Right atrium auricular region (tissue), 2 donors: Measurements from ENCODE around the gene SPAG9. TPM values are rescaled to one million over a fixed set of nuclear protein-coding genes. Genes with fewer than 3 reads are reported as not detected.

Experiments
- DNase-seq: peaks from one replicate; pipeline ENCODE4 v3.0.0-alpha.2; 2019; ENCODE audit warnings: low spot score
- H3K27ac ChIP-seq, 2 donors: fragments of 200-600 bp; sonication (generic); 1 replicate in 1 of 2; 2 replicates in 1 of 2; pipeline ENCODE4 v1.5.1; 2016 to 2019
- H3K27me3 ChIP-seq, 2 donors: fragments of 200-600 bp; sonication (generic); one replicate each; pipeline versions ENCODE4 v1.5.1 to v1.6.0; 2017 to 2019
- H3K36me3 ChIP-seq: fragments of 200-600 bp; sonication (generic); one replicate; pipeline ENCODE4 v1.5.1; 2016
- H3K4me1 ChIP-seq, 2 donors: fragments of 200-600 bp; sonication (generic); one replicate each; pipeline versions ENCODE4 v1.5.1 to v1.6.0; 2017 to 2019
- H3K4me3 ChIP-seq, 2 donors: fragments of 200-600 bp; sonication (generic); 1 replicate in 1 of 2; 2 replicates in 1 of 2; pipeline ENCODE4 v1.5.1; 2017 to 2019; ENCODE audit warnings: mild to moderate bottlenecking in 1 of 2, moderate library complexity in 1 of 2
- H3K9me3 ChIP-seq, 2 donors: fragments of 200-600 bp; sonication (generic); one replicate each; pipeline ENCODE4 v1.5.1; 2019
- CTCF ChIP-seq, 2 donors: fragments of 200-600 bp; sonication (generic); IDR thresholded peaks; one replicate each; pipeline ENCODE4 v1.5.1; 2019; ENCODE audit warnings: antibody characterized with exemption in 2 of 2
- total RNA-seq, 2 donors: library from RNA; depleted of rRNA; stranded (reverse); fragments of >200 nt; gene quantifications; one replicate each; pipeline ENCODE4 v1.1.0, GENCODE V29; 2016

SPAG9 gene
- total RNA-seq, 2 donors from 2014 or later: 56.4 to 56.5 TPM

- no peak overlapping the region for H3K27ac ChIP-seq
- no peak overlapping the region for H3K4me3 ChIP-seq
- no peak for DNase-seq
- no peaks in the 10 kb centered on the region for H3K27me3 ChIP-seq
- no peak for TF ChIP-seq CTCF (IDR thresholded peaks at IDR 0.05)
- H3K4me1 ChIP-seq: no peaks in the 10 kb centered on the region
- H3K9me3 ChIP-seq: no peaks in the 10 kb centered on the region
- peaks cover 41% of the 10 kb centered on the region for H3K36me3 ChIP-seq
Measured at GRCh38 chr17:51010173-51010675, 110.4 kb downstream of the SPAG9 start.

- Histone ChIP-seq H3K4me1 (no peaks in the 10 kb centered on the region), H3K36me3 (peaks cover 48% of the 10 kb centered on the region), H3K4me3 (no peak overlapping the region), H3K9me3 (no peaks in the 10 kb centered on the region), H3K27me3 (no peaks in the 10 kb centered on the region), H3K27ac (no peak overlapping the region)
- no peak for DNase-seq
- TF ChIP-seq CTCF (IDR thresholded peaks at IDR 0.05): no peak
Measured at GRCh38 chr17:51006601-51007000, 114.1 kb downstream of the SPAG9 start.

GRCh38 chr17:51005768-51006167, 114.9 kb downstream of the SPAG9 start:
- no peaks in the 10 kb centered on the region for H3K4me1 ChIP-seq
- no peak for TF ChIP-seq CTCF (IDR thresholded peaks at IDR 0.05)
- peaks cover 48% of the 10 kb centered on the region for H3K36me3 ChIP-seq
- no peak for DNase-seq
- H3K9me3 ChIP-seq: no peaks in the 10 kb centered on the region
- H3K27me3 ChIP-seq: no peaks in the 10 kb centered on the region
- no peak overlapping the region for H3K27ac ChIP-seq
- H3K4me3 ChIP-seq: no peak overlapping the region

GRCh38 chr17:51004249-51004648, 116.4 kb downstream of the SPAG9 start:
- peaks cover 50% of the 10 kb centered on the region for H3K36me3 ChIP-seq
- H3K4me3 ChIP-seq: no peak overlapping the region
- H3K9me3 ChIP-seq: no peaks in the 10 kb centered on the region
- H3K27me3 ChIP-seq: no peaks in the 10 kb centered on the region
- H3K27ac ChIP-seq: no peak overlapping the region
- DNase-seq: no peak
- TF ChIP-seq CTCF (IDR thresholded peaks at IDR 0.05): no peak
- no peaks in the 10 kb centered on the region for H3K4me1 ChIP-seq

- H3K36me3 ChIP-seq: peaks cover 66% of the 10 kb centered on the region
- no peak overlapping the region for H3K27ac ChIP-seq
- no peaks in the 10 kb centered on the region for H3K27me3 ChIP-seq
- H3K4me1 ChIP-seq: no peaks in the 10 kb centered on the region
- no peak for DNase-seq
- peak in 1 of 2 donors; percentile 66 for TF ChIP-seq CTCF (IDR thresholded peaks at IDR 0.05)
- H3K9me3 ChIP-seq: no peaks in the 10 kb centered on the region
- H3K4me3 ChIP-seq: no peak overlapping the region
Measured at GRCh38 chr17:51000835-51001638, 119.6 kb downstream of the SPAG9 start.
